Cardiac muscle cell (in vitro differentiated cells and primary cell): Measurements from ENCODE around the gene ABTB2. TPM values are rescaled to one million over a fixed set of nuclear protein-coding genes. Genes with fewer than 3 reads are reported as not detected.

Experiments used
- DNase-seq, 2 donors: peaks; one replicate each; pipeline versions ENCODE4 v3.0.0 to v3.0.0-alpha.2; 2010 to 2017; ENCODE audit warnings: low read depth in 1 of 2, low spot score in 1 of 2
- H3K27ac ChIP-seq: fragments of 200-600 bp; sonication (generic); 2 replicates; pipeline ENCODE4 v1.5.1; 2016
- H3K27me3 ChIP-seq: fragments of 200-600 bp; sonication (generic); 2 replicates; pipeline ENCODE4 v1.6.0; 2016; ENCODE audit warnings: control low read depth
- H3K36me3 ChIP-seq: fragments of 200-600 bp; sonication (generic); 2 replicates; pipeline ENCODE4 v1.5.1; 2016; ENCODE audit warnings: control low read depth
- H3K4me1 ChIP-seq: fragments of 200-600 bp; sonication (generic); 2 replicates; pipeline ENCODE4 v1.8.1; 2017; ENCODE audit warnings: low read depth, mild to moderate bottlenecking, mixed run types
- H3K4me3 ChIP-seq: fragments of 200-600 bp; sonication (generic); 2 replicates; pipeline ENCODE4 v1.5.1; 2016; ENCODE audit warnings: mild to moderate bottlenecking
- H3K9me3 ChIP-seq: fragments of 200-600 bp; sonication (generic); 2 replicates; pipeline ENCODE4 v1.5.1; 2017; ENCODE audit warnings: low read depth, mild to moderate bottlenecking, control low read depth
- CTCF ChIP-seq: IDR thresholded peaks from 2 replicates; pipeline ENCODE4 v1.5.1; 2012; ENCODE audit warnings: low read depth, mild to moderate bottlenecking, low read length
- polyA plus RNA-seq: library from polyadenylated mRNA; unstranded; fragments of >200 nt; fragmentation: Nextera tagmentation; extraction: Ambion mirVana; gene quantifications from 2 replicates; pipeline ENCODE4 v1.2.1, GENCODE V29; 2016
- total RNA-seq: library from RNA; depleted of rRNA; stranded (reverse); fragments of >200 nt; gene quantifications from 2 replicates; pipeline ENCODE4 v1.2.3, GENCODE V29; 2016

Gene ABTB2
- total and polyA plus RNA-seq, 2 experiments from 2014 or later = 29.0 to 61.3 TPM

- H3K9me3 ChIP-seq = no peaks in the 10 kb centered on the region
- peak overlapping the region; percentile 57 for H3K27ac ChIP-seq
- no peak for TF ChIP-seq CTCF
- no peak for DNase-seq
- H3K27me3 ChIP-seq = no peaks in the 10 kb centered on the region
- H3K4me3 ChIP-seq = no peak overlapping the region
- H3K4me1 ChIP-seq = peaks cover 47% of the 10 kb centered on the region
- H3K36me3 ChIP-seq = no peaks in the 10 kb centered on the region
Observed at GRCh38 chr11:34252651-34253050, 105.2 kb downstream of the ABTB2 start.

GRCh38 chr11:34252015-34252414 is 105.8 kb downstream of the ABTB2 start:
- Histone ChIP-seq H3K27me3 (no peaks in the 10 kb centered on the region), H3K9me3 (no peaks in the 10 kb centered on the region), H3K4me3 (no peak overlapping the region), H3K4me1 (peaks cover 45% of the 10 kb centered on the region), H3K27ac (peak overlapping the region; percentile 57), H3K36me3 (no peaks in the 10 kb centered on the region)
- no peak for TF ChIP-seq CTCF
- DNase-seq = no peak

- Histone ChIP-seq H3K4me3 (no peak overlapping the region), H3K9me3 (no peaks in the 10 kb centered on the region), H3K27me3 (no peaks in the 10 kb centered on the region), H3K4me1 (peaks cover 42% of the 10 kb centered on the region), H3K27ac (peak overlapping the region; percentile 57), H3K36me3 (no peaks in the 10 kb centered on the region)
- TF ChIP-seq CTCF = no peak
- no peak for DNase-seq
Observed at GRCh38 chr11:34251589-34251980, 106.2 kb downstream of the ABTB2 start.

GRCh38 chr11:34250732-34251588 is 106.8 kb downstream of the ABTB2 start:
- no peak for TF ChIP-seq CTCF
- Histone ChIP-seq H3K4me3 (no peak overlapping the region), H3K27me3 (no peaks in the 10 kb centered on the region), H3K36me3 (no peaks in the 10 kb centered on the region), H3K9me3 (no peaks in the 10 kb centered on the region), H3K4me1 (peaks cover 37% of the 10 kb centered on the region), H3K27ac (peak overlapping the region; percentile 57)
- no peak for DNase-seq

GRCh38 chr11:34250211-34250610 is 107.6 kb downstream of the ABTB2 start:
- Histone ChIP-seq H3K36me3 (no peaks in the 10 kb centered on the region), H3K9me3 (no peaks in the 10 kb centered on the region), H3K4me3 (no peak overlapping the region), H3K4me1 (peaks cover 43% of the 10 kb centered on the region), H3K27me3 (no peaks in the 10 kb centered on the region), H3K27ac (peak overlapping the region; percentile 65)
- no peak for TF ChIP-seq CTCF
- no peak for DNase-seq
